HT-29 (cell line): ENCODE measurements around the gene JAG1. TPM values are rescaled to one million over a fixed set of nuclear protein-coding genes. Genes with fewer than 3 reads are reported as not detected.
"Not testable (repeated sequence)": the region's sequence is repeated elsewhere in the genome, so short reads cannot be mapped to it uniquely, and the experiment has no call there.

Experiments
- DNase-seq: peaks from one replicate; pipeline ENCODE4 v3.0.0-alpha.2; 2015; ENCODE audit warnings: low spot score
- total RNA-seq: library from RNA; depleted of rRNA; stranded (reverse); fragments of >200 nt; shearing (Covaris generic); gene quantifications from 2 replicates; pipeline ENCODE4 v1.2.3, GENCODE V29; 2014

The JAG1 gene
- total RNA-seq, 1 experiment from 2014 or later, result 15.5 TPM

- no peak for DNase-seq
Measured at GRCh38 chr20:10637563-10637962, 36.2 kb downstream of the JAG1 start.

GRCh38 chr20:10637031-10637559, 36.7 kb downstream of the JAG1 start:
- DNase-seq, result no peak

GRCh38 chr20:10636326-10636818, 37.4 kb downstream of the JAG1 start:
- DNase-seq, result no peak

GRCh38 chr20:10635476-10636208, 38.2 kb downstream of the JAG1 start:
- no peak for DNase-seq

DNA sequence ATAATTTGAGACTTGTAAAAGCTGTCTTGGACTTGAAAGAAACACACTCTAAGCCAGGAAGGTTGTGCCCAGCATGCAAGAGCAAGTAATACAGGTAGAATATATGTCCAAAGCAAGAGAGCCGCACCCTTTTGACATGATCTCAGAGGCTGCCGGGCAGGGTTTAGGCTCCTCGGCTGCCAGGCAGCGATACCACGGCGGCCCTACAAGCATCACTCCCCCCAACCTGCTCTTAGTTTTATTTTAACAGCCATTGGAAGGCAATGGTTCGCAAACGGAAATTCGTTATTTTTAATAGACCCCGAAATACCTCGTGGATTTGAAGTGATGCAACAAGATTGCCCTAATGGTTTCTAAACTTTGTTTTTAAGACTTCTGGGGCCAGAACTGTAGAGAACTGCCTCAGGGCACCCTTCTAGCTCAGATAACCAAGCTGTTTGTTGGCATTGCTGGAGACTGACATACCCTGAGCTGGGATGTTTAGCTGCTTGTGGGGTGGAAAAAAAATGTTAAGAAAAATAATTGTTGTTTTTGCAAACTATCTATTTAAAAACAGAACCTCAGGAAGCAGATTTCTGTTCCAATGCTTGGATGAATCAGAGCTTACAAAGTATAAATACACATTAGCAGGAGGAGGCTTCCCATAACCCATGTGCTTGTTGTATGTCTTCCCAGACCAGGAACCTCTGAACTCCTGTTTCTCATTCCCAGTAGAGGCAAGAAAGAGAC, 39.0 kb downstream of the JAG1 start:
- DNase-seq, result no peak

DNA sequence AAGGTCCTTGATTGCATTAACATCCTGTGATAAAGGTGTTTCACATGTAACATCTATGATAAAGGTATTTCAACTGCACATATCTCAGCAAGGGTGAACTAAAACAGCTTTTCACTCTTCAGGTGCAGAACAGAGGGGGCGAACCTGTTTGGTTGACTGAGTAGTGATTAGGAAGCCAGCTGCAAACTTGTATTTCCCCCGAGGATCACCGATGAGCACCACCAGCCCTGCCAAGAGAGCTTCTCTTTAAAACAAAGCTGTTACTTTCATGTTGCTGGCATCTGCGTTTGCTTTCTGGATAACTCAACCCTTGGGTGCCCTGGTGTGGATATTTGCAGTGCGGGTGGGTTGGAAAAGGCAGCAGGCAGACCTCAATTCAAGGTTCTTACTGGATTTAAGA, 39.6 kb downstream of the JAG1 start:
- no peak for DNase-seq

GRCh38 chr20:10633718-10634117, 40.1 kb downstream of the JAG1 start:
- no peak for DNase-seq

DNA sequence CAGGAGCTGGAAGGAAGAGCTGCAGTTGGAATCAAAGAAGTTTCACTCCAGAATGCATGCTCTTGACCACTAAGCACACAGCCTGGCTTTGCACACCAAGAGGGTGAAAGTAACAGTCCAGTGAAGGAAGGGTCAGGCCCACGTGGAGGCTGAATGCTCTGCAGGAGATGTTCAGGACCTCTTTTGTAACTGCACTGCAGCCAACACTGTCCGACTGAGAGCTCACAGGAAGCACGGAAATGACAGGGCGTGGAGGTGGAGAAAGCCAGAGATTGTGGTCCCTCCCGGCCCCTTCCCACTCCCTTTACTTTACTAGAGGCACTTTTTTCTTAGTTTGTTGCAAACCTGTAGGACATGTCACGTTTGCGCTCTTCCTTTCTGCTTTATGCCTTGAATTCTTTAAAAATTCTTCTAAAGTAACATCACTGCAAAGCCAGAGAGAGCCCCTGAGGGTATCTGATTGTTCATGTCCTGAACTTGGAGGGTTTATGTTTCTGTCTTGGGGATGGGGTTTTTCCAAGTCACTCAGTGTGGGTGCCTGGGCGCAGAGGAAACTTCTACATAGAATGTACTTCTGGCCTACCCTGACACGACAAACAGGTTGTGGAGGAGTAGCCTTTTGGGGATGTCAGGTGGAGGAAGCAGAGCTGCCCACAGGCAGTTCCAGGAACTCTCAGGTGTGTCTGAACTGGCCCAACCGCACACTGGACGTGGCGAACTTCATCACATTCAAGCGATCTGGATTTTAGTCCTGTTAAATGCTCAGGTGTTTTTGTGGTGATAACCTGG, 40.9 kb downstream of the JAG1 start:
- no peak for DNase-seq

DNA sequence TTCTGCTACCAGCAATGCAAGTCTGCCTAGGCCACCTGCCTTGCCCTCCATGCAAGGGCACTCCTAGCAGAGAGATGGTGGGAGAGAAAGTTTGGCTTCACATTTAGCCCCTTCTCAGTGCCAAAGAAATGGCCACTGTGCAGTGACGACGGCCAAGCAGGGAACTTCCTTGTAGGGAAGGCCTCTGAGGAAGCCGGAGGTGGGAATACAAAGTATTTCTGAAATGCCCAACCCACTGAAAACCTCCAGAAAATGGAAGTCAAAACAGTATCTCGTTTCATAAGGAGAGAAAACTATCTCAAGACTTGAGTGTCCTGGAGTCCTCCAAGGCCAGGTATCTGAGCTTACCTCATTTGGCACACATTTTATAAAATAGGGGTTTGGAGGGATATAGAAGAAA, 42.7 kb downstream of the JAG1 start:
- no peak for DNase-seq

DNA sequence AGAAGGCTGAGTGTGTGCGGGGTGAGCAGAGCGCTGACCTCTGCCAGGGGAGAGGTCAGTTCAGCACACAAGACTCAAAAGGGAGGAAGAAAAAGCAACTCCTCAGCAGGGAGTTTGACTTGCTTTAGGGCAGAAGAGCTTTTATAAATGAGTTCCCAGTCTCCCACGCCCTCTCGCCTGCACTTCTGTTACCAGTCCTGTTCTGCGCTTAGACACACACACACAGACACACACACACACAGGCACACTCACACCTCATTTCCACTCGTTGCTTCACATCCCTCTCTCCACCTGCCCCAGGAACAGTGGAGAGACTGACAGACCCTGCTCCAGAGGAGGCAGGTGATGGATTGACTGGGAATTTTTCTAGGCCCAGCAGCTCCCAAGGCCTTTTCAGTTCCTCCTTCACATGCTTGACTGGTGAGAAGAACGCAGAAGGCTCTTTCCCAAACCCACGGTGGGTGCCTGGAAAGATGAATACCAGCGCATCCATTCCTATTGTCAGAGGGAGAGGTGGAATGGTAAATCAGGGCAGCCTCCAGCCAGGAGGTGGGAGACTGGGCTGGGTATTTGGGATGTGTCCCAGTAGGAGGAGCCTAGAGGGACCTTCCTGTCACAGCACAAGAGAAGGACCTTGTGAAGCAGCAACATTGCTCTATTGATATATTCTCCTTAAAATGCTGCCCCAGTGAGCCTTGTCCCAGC, 43.7 kb downstream of the JAG1 start:
- no peak for DNase-seq

- no peak for DNase-seq
Measured at GRCh38 chr20:10626896-10627295, 46.9 kb downstream of the JAG1 start.

- DNase-seq, result no peak
Measured at GRCh38 chr20:10625641-10626040, 48.2 kb downstream of the JAG1 start.

- DNase-seq, result no peak
Measured at GRCh38 chr20:10622657-10623418, 51.0 kb downstream of the JAG1 start.

GRCh38 chr20:10621149-10621548, 52.6 kb downstream of the JAG1 start:
- DNase-seq, result no peak

DNA sequence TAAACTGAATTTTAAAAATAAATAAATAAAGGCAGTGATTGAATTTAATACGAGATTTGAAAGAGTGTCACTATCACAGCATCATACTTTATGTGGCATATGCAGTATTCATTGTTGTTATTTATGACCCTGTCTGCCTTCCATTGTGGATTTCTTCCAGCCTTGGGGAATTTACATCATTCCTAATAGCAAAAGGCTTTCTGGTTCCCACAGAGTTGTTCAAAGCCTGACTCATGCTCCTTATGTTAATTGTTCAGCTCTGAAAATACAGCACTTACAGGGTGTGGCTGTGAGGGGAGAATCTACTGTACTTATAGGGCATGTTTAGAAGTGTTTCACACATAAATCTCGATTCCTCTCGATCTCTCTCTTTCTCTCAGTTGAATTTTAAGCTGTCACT, 54.4 kb downstream of the JAG1 start:
- DNase-seq, result no peak

GRCh38 chr20:10618611-10619245, 55.1 kb downstream of the JAG1 start:
- no peak for DNase-seq

GRCh38 chr20:10617549-10618133, 56.2 kb downstream of the JAG1 start:
- not testable (repeated sequence) for DNase-seq

DNA sequence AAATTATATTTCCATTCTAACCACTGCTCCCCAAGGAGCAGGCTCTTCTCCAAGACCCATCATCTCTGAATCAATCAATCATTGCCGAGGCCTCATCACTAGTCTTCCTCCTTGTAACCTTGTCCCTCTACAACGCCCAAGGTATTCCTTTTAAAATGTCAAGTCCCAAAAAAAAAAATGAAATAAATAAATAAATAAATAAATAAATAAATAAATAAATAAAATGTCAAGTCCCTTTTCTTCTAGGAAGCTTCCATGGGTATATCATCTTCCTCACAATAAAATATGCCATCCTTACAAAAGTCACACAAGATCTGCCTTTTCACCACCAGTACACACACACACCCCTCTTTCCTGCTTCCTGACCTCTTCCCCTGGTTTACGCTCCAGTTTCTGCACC, 57.6 kb downstream of the JAG1 start:
- DNase-seq, result no peak

GRCh38 chr20:10613911-10614310, 59.9 kb downstream of the JAG1 start:
- DNase-seq, result no peak

DNA sequence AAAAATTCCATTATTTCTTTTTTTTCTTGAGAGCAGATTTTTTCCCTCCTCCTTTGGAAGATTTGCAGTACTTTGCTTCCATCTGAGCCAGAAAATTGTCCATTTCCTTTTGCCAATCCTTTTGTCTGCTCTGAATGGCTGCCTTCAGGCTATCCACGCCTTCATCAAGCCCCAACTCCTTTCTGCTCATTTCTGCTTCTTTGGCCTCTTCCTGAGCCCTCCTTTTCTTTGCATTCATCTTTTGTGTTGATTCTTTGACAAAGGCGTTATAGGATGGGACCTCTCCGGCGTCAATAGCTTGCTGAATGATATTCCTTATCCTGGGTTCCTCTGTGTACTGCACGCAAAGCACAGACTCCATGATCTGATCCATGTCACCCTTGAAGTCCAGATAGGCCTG, 60.4 kb downstream of the JAG1 start:
- DNase-seq, result not testable (repeated sequence)
